ENCODE data around the gene RAD21L1. TPM values are rescaled to one million over a fixed set of nuclear protein-coding genes. Genes with fewer than 3 reads are reported as not detected.

Gene RAD21L1
- total RNA-seq, 1 donor from 2014 or later, result not detected

- Histone ChIP-seq H2AFZ (replicated peaks) (no peak overlapping the region), H3K4me3 (no peak overlapping the region), H3K4me1 (peaks cover 8% of the 10 kb centered on the region), H3K4me2 (no peak overlapping the region), H3F3A (ENCODE audit: low read depth) (no peaks in the 10 kb centered on the region), H3K36me3 (no peaks in the 10 kb centered on the region), H3K9ac (no peak overlapping the region), H4K20me1 (ENCODE audit: low read depth) (no peaks in the 10 kb centered on the region), H3K27me3 (no peaks in the 10 kb centered on the region), H3K79me2 (ENCODE audit: low read depth) (no peaks in the 10 kb centered on the region), H3K9me3 (ENCODE audit: low read depth) (no peaks in the 10 kb centered on the region), H3K27ac (no peak overlapping the region)
- H3K27me3 Mint-ChIP-seq (ENCODE audit: insufficient read depth, low read depth), result no peaks in the 10 kb centered on the region
- TF ChIP-seq EZH2phosphoT487 (IDR thresholded peaks at IDR 0.05), result no peak
- TF ChIP-seq EZH2 (IDR thresholded peaks at IDR 0.05), result no peak
- TF ChIP-seq CTCF (IDR thresholded peaks at IDR 0.05), result no peak
- H3K27ac Mint-ChIP-seq, result no peak overlapping the region
- H3K4me3 Mint-ChIP-seq, result no peak overlapping the region
- peaks cover 6% of the 10 kb centered on the region for H3K4me1 Mint-ChIP-seq
- DNase-seq (ENCODE audit: low spot score), result no peak
- H3K9me3 Mint-ChIP-seq, result no peaks in the 10 kb centered on the region
- H3K36me3 Mint-ChIP-seq, result no peaks in the 10 kb centered on the region
These were observed 74.4 kb downstream of the RAD21L1 start for GRCh38 chr20:1300083-1300840.

- TF ChIP-seq EZH2phosphoT487 (IDR thresholded peaks at IDR 0.05) (no peak), CTCF (IDR thresholded peaks at IDR 0.05) (no peak), EZH2 (IDR thresholded peaks at IDR 0.05) (no peak)
- Mint-ChIP-seq H3K4me3 (no peak overlapping the region), H3K36me3 (no peaks in the 10 kb centered on the region), H3K27me3 (ENCODE audit: insufficient read depth, low read depth) (no peaks in the 10 kb centered on the region), H3K9me3 (no peaks in the 10 kb centered on the region), H3K4me1 (peaks cover 6% of the 10 kb centered on the region), H3K27ac (peak overlapping the region; percentile 3)
- Histone ChIP-seq H4K20me1 (ENCODE audit: low read depth) (no peaks in the 10 kb centered on the region), H3K79me2 (ENCODE audit: low read depth) (no peaks in the 10 kb centered on the region), H3K9ac (no peak overlapping the region), H3K4me1 (peaks cover 8% of the 10 kb centered on the region), H3K9me3 (ENCODE audit: low read depth) (no peaks in the 10 kb centered on the region), H3K27ac (no peak overlapping the region), H3K4me2 (peak overlapping the region; percentile 62), H3K4me3 (no peak overlapping the region), H3K27me3 (no peaks in the 10 kb centered on the region), H3F3A (ENCODE audit: low read depth) (no peaks in the 10 kb centered on the region), H3K36me3 (no peaks in the 10 kb centered on the region), H2AFZ (replicated peaks) (peak overlapping the region; percentile 40)
- peak; percentile 43 for DNase-seq (ENCODE audit: low spot score)
These were observed 75.2 kb downstream of the RAD21L1 start for GRCh38 chr20:1301031-1301529.

GRCh38 chr20:1302685-1303541 is 77.1 kb downstream of the RAD21L1 start:
- no peak overlapping the region for H3K9ac ChIP-seq
- H3K27ac ChIP-seq, result no peak overlapping the region
- Mint-ChIP-seq H3K9me3 (no peaks in the 10 kb centered on the region), H3K36me3 (no peaks in the 10 kb centered on the region), H3K4me1 (peaks cover 8% of the 10 kb centered on the region), H3K4me3 (no peak overlapping the region), H3K27ac (no peak overlapping the region), H3K27me3 (ENCODE audit: insufficient read depth, low read depth) (no peaks in the 10 kb centered on the region)
- DNase-seq (ENCODE audit: low spot score), result no peak
- H3K36me3 ChIP-seq, result no peaks in the 10 kb centered on the region
- no peak overlapping the region for H3K4me2 ChIP-seq
- peaks cover 8% of the 10 kb centered on the region for H3K4me1 ChIP-seq
- no peak overlapping the region for H3K4me3 ChIP-seq
- no peaks in the 10 kb centered on the region for H3K79me2 ChIP-seq (ENCODE audit: low read depth)
- no peaks in the 10 kb centered on the region for H4K20me1 ChIP-seq (ENCODE audit: low read depth)
- no peaks in the 10 kb centered on the region for H3K27me3 ChIP-seq
- H2AFZ ChIP-seq (replicated peaks), result no peak overlapping the region
- no peaks in the 10 kb centered on the region for H3F3A ChIP-seq (ENCODE audit: low read depth)
- H3K9me3 ChIP-seq (ENCODE audit: low read depth), result no peaks in the 10 kb centered on the region
- TF ChIP-seq EZH2phosphoT487 (IDR thresholded peaks at IDR 0.05) (no peak), CTCF (IDR thresholded peaks at IDR 0.05) (no peak), EZH2 (IDR thresholded peaks at IDR 0.05) (no peak)
